MM.1S (cell line): ENCODE data around the gene TES.

Experiments used
- DNase-seq: peaks from one replicate; pipeline ENCODE4 v3.0.0-alpha.2; 2015
- H2AFZ ChIP-seq: fragments of 300-600 bp; sonication (generic); 2 replicates; pipeline ENCODE4 v1.6.0; 2016; ENCODE audit warnings: antibody characterized with exemption, low read length
- H3F3A ChIP-seq: fragments of 300-600 bp; sonication (generic); 2 replicates; pipeline ENCODE4 v1.6.1; 2016; ENCODE audit warnings: mild to moderate bottlenecking, antibody characterized with exemption, low read length, moderate library complexity, mixed read lengths; ENCODE audit not compliant: insufficient read depth
- H3K27ac ChIP-seq: fragments of 300-600 bp; sonication (generic); 2 replicates; pipeline ENCODE4 v1.5.1; 2016; ENCODE audit warnings: mild to moderate bottlenecking, low read length
- H3K27me3 ChIP-seq: fragments of 300-600 bp; sonication (generic); replicated peaks from 2 replicates; pipeline ENCODE4 v1.6.0; 2016; ENCODE audit warnings: low read length; ENCODE audit not compliant: insufficient read depth
- H3K36me3 ChIP-seq: fragments of 300-600 bp; sonication (generic); replicated peaks from 2 replicates; pipeline ENCODE4 v1.6.1; 2016; ENCODE audit warnings: mild to moderate bottlenecking, low read length, mixed read lengths; ENCODE audit not compliant: insufficient read depth
- H3K4me1 ChIP-seq: fragments of 300-600 bp; sonication (generic); 2 replicates; pipeline ENCODE4 v1.6.1; 2016; ENCODE audit warnings: low read length, mixed read lengths
- H3K4me2 ChIP-seq: fragments of 300-600 bp; sonication (generic); 2 replicates; pipeline ENCODE4 v1.6.0; 2016; ENCODE audit warnings: low read depth, low read length
- H3K4me3 ChIP-seq: fragments of 300-600 bp; sonication (generic); 2 replicates; pipeline ENCODE4 v1.5.1; 2016; ENCODE audit warnings: low read length, mixed read lengths
- H3K79me2 ChIP-seq: fragments of 300-600 bp; sonication (generic); 2 replicates; pipeline ENCODE4 v1.6.1; 2016; ENCODE audit warnings: mixed run types, low read length, mixed read lengths
- H3K9ac ChIP-seq: fragments of 300-600 bp; sonication (generic); 2 replicates; pipeline ENCODE4 v1.6.1; 2016; ENCODE audit warnings: low read length, mixed read lengths
- H3K9me2 ChIP-seq: fragments of 300-600 bp; sonication (generic); replicated peaks from 2 replicates; pipeline ENCODE4 v1.6.1; 2016; ENCODE audit warnings: mild to moderate bottlenecking, low read length, mixed read lengths; ENCODE audit not compliant: insufficient read depth
- H3K9me3 ChIP-seq: fragments of 300-600 bp; sonication (generic); replicated peaks from 2 replicates; pipeline ENCODE4 v1.6.1; 2016; ENCODE audit warnings: mild to moderate bottlenecking, low read length, mixed read lengths; ENCODE audit not compliant: insufficient read depth
- H4K20me1 ChIP-seq: fragments of 300-600 bp; sonication (generic); 2 replicates; pipeline ENCODE4 v1.6.1; 2016; ENCODE audit warnings: mild to moderate bottlenecking, low read length, moderate library complexity, mixed read lengths; ENCODE audit not compliant: insufficient read depth
- CTCF ChIP-seq: fragments of 300-600 bp; sonication (generic); IDR thresholded peaks from 2 replicates; pipeline ENCODE4 v1.5.1; 2016; ENCODE audit warnings: antibody characterized with exemption, low read length, mixed read lengths
- EZH2 ChIP-seq: fragments of 300-600 bp; sonication (generic); optimal IDR thresholded peaks from 2 replicates; pipeline ENCODE3; 2017; ENCODE audit warnings: low read depth, mild to moderate bottlenecking, antibody characterized with exemption, low read length, mixed read lengths
- EZH2phosphoT487 ChIP-seq: fragments of 300-600 bp; sonication (generic); IDR thresholded peaks from 2 replicates; pipeline ENCODE4 v1.6.1; 2018; ENCODE audit warnings: antibody characterized with exemption, low read length

The TES gene

GRCh38 chr7:116218051-116218645, 7.8 kb downstream of the TES start:
- H3K27ac ChIP-seq, result no peak overlapping the region
- H3K4me3 ChIP-seq, result no peak overlapping the region
- H3K27me3 ChIP-seq, result no peaks in the 10 kb centered on the region
- no peaks in the 10 kb centered on the region for H3K9me2 ChIP-seq
- peaks cover 58% of the 10 kb centered on the region for H4K20me1 ChIP-seq
- H2AFZ ChIP-seq, result no peak overlapping the region
- no peaks in the 10 kb centered on the region for H3F3A ChIP-seq
- TF ChIP-seq EZH2 (no peak), CTCF (no peak), EZH2phosphoT487 (no peak)
- H3K9me3 ChIP-seq, result no peaks in the 10 kb centered on the region
- no peaks in the 10 kb centered on the region; the same call in 1 of the 2 replicates for H3K36me3 ChIP-seq
- DNase-seq, result no peak
- H3K79me2 ChIP-seq, result peaks cover 99% of the 10 kb centered on the region
- peaks cover 20% of the 10 kb centered on the region; the same call in 1 of the 2 replicates for H3K4me1 ChIP-seq
- no peak overlapping the region for H3K9ac ChIP-seq
- H3K4me2 ChIP-seq, result no peak overlapping the region

DNA sequence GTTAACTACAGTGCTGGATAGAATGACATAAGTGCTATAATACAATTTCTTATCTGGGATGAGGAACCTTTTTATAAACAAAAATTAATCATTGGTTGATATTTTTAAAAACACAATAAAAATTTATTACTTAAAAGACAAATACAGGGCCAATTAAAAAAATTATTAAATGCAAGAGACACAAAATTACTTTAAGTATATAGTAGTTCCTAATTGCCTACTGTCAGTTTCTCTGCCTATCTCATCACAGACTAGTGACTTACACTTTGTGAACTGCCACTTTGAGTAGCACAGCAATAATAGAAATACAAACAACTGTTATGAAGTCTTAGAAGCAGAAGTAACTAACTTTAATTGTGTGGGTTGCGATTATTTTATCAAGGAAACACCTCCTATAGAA, 8.4 kb downstream of the TES start:
- H3K9ac ChIP-seq, result no peak overlapping the region
- no peaks in the 10 kb centered on the region for H3K27me3 ChIP-seq
- DNase-seq, result no peak
- H3K79me2 ChIP-seq, result peaks cover 99% of the 10 kb centered on the region
- H3K9me3 ChIP-seq, result no peaks in the 10 kb centered on the region
- H3K36me3 ChIP-seq, result no peaks in the 10 kb centered on the region; the same call in 1 of the 2 replicates
- peaks cover 58% of the 10 kb centered on the region for H4K20me1 ChIP-seq
- no peak overlapping the region for H3K27ac ChIP-seq
- H3K4me3 ChIP-seq, result no peak overlapping the region
- H3K9me2 ChIP-seq, result no peaks in the 10 kb centered on the region
- H3F3A ChIP-seq, result no peaks in the 10 kb centered on the region
- no peak overlapping the region for H3K4me2 ChIP-seq
- H3K4me1 ChIP-seq, result peaks cover 22% of the 10 kb centered on the region
- TF ChIP-seq EZH2phosphoT487, result no peak
- no peak for TF ChIP-seq EZH2
- TF ChIP-seq CTCF, result no peak
- H2AFZ ChIP-seq, result no peak overlapping the region

GRCh38 chr7:116219288-116219687, 8.9 kb downstream of the TES start:
- H3K27ac ChIP-seq, result no peak overlapping the region
- H3K79me2 ChIP-seq, result peaks cover 99% of the 10 kb centered on the region
- no peak overlapping the region for H3K4me3 ChIP-seq

More at GRCh38 chr7:116219288-116219687, 8.9 kb downstream of the TES start:
- H3K36me3 ChIP-seq, result no peaks in the 10 kb centered on the region; the same call in 1 of the 2 replicates
- H3K27me3 ChIP-seq, result no peaks in the 10 kb centered on the region
- no peak overlapping the region for H3K9ac ChIP-seq
- H3K4me2 ChIP-seq, result no peak overlapping the region
- DNase-seq, result no peak
- H3K9me2 ChIP-seq, result no peaks in the 10 kb centered on the region
- H2AFZ ChIP-seq, result no peak overlapping the region
- H3K9me3 ChIP-seq, result no peaks in the 10 kb centered on the region
- peaks cover 55% of the 10 kb centered on the region for H4K20me1 ChIP-seq
- no peak for TF ChIP-seq EZH2
- no peak for TF ChIP-seq EZH2phosphoT487
- TF ChIP-seq CTCF, result no peak
- no peaks in the 10 kb centered on the region for H3F3A ChIP-seq
- H3K4me1 ChIP-seq, result peaks cover 23% of the 10 kb centered on the region
